WTC11 (cell line): Measurements from ENCODE around the gene TMEM121.
"Not testable (repeated sequence)": the region's sequence is repeated elsewhere in the genome, so short reads cannot be mapped to it uniquely, and the experiment has no call there.

ENCODE experiments used
- ATF3 ChIP-seq: sonication (generic); formaldehyde crosslinking; conservative IDR thresholded peaks from 2 replicates; pipeline ENCODE4 v1.8.1; 2022; ENCODE audit warnings: mild to moderate bottlenecking, missing genetic modification reagents
- ATF6 ChIP-seq: sonication (generic); formaldehyde crosslinking; IDR thresholded peaks from 2 replicates; pipeline ENCODE4 v1.8.1; 2023; ENCODE audit warnings: mild to moderate bottlenecking, missing genetic modification reagents
- CTCF ChIP-seq: fragments of 200-600 bp; IDR thresholded peaks from 2 replicates; pipeline ENCODE4 v1.8.0; 2022; ENCODE audit warnings: antibody characterized with exemption
- GABPB1 ChIP-seq: sonication (generic); formaldehyde crosslinking; IDR thresholded peaks from 2 replicates; pipeline ENCODE4 v1.8.1; 2023; ENCODE audit warnings: mild to moderate bottlenecking, missing genetic modification reagents
- MAX ChIP-seq: sonication (generic); formaldehyde crosslinking; IDR thresholded peaks from 2 replicates; pipeline ENCODE4 v1.8.0; 2022; ENCODE audit warnings: mild to moderate bottlenecking, missing genetic modification reagents
- NR2C2 ChIP-seq: sonication (generic); formaldehyde crosslinking; IDR thresholded peaks from 2 replicates; pipeline ENCODE4 v1.8.0; 2022; ENCODE audit warnings: mild to moderate bottlenecking, missing genetic modification reagents
- RELA ChIP-seq: sonication (generic); formaldehyde crosslinking; IDR thresholded peaks from 2 replicates; pipeline ENCODE4 v1.8.1; 2022; ENCODE audit warnings: missing genetic modification reagents, mild to moderate bottlenecking, borderline replicate concordance
- TP53 ChIP-seq: sonication (generic); formaldehyde crosslinking; IDR thresholded peaks from 2 replicates; pipeline ENCODE4 v1.8.1; 2023; ENCODE audit warnings: mild to moderate bottlenecking, missing genetic modification reagents
- USF1 ChIP-seq: sonication (generic); formaldehyde crosslinking; IDR thresholded peaks from 2 replicates; pipeline ENCODE4 v1.8.0; 2022; ENCODE audit warnings: mild to moderate bottlenecking, missing genetic modification reagents

GRCh38 chr14:105579221-105579620 lies 52.8 kb downstream of the TMEM121 start:
- not testable (repeated sequence) for TF ChIP-seq ATF3 (CRISPR knock-in tag); CTCF; GABPB1 (CRISPR knock-in tag); RELA (CRISPR knock-in tag); NR2C2 (CRISPR knock-in tag); MAX (CRISPR knock-in tag); ATF6 (CRISPR knock-in tag); TP53 (CRISPR knock-in tag); USF1 (CRISPR knock-in tag)
